AG09309 (cell line): Measurements from ENCODE around the gene UBP1.

Source experiments
- DNase-seq: peaks from one replicate; pipeline ENCODE4 v3.0.0-alpha.2; 2010; ENCODE audit warnings: low read depth
- H3K4me3 ChIP-seq: 2 replicates; pipeline ENCODE4 v1.5.1; 2011; ENCODE audit warnings: mild to moderate bottlenecking, low read depth, low read length, moderate library complexity; ENCODE audit not compliant: control insufficient read depth
- TF ChIP-seq, protein P1 (sequence below): IDR thresholded peaks from 2 replicates; pipeline ENCODE4 v1.5.1; 2011; ENCODE audit warnings: mild to moderate bottlenecking, low read depth, low read length, inconsistent platforms; ENCODE audit not compliant: insufficient read depth, control insufficient read depth; ENCODE audit errors: missing control alignments

The UBP1 gene

DNA sequence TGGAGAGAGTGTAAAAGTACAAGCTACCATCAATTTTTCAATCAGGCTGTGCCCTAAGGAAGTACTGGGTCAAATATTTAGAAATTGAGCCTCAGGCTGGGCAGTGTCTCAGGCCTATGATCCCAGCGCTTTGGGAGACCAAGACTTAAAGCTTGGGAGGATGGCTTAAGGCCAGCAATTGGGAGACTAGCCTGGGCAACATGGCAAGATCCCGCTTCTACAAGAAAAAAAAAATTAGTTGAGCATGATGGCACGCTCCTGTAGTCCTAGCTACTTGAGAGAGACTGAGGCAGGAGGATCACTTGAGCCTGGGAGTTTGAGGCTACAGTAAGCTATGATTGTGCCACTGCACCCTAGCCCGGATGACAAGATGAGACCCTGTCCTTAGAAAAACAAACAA is 2.0 kb upstream of the UBP1 start:
- TF ChIP-seq, protein P1, sequence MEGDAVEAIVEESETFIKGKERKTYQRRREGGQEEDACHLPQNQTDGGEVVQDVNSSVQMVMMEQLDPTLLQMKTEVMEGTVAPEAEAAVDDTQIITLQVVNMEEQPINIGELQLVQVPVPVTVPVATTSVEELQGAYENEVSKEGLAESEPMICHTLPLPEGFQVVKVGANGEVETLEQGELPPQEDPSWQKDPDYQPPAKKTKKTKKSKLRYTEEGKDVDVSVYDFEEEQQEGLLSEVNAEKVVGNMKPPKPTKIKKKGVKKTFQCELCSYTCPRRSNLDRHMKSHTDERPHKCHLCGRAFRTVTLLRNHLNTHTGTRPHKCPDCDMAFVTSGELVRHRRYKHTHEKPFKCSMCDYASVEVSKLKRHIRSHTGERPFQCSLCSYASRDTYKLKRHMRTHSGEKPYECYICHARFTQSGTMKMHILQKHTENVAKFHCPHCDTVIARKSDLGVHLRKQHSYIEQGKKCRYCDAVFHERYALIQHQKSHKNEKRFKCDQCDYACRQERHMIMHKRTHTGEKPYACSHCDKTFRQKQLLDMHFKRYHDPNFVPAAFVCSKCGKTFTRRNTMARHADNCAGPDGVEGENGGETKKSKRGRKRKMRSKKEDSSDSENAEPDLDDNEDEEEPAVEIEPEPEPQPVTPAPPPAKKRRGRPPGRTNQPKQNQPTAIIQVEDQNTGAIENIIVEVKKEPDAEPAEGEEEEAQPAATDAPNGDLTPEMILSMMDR = no peak
- no peak overlapping the region for H3K4me3 ChIP-seq
- DNase-seq = no peak

DNA sequence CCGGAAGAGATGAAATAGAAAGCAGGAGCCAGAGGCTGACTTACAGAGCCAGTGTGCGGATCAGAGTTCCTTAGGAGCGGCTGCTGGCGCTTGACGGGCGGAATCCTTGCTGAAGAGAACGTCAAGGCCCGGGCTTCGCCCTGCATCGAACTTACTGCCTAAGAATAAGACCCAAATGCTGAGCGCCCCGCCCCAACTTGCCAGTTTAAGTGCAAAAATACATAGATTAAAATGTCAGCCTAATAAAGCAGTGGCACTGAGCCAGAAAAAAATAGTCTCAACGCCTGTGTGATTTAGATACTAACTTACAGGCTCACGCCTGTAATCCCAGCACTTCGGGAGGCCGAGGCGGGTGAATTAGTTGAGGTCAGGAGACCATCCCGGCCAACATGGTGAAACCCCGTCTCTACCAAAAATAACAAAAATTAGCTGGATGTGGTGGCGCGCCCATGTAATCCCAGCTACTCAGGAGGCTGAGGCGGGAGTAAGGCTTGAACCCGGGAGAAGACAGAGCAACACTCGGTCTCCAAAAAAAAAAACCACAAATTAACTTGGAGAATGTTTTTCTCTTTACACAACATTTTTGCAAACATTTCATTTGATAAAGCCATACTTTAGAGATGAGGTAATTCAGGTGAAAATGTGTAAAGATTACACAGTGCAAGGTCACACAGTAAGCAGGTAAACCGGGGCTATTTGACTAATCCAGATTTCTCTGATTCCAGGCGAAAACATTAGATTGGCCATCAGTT is 1.2 kb upstream of the UBP1 start:
- DNase-seq = no peak
- peak overlapping the region; percentile 60 for H3K4me3 ChIP-seq
- TF ChIP-seq, protein P1 = no peak

DNA sequence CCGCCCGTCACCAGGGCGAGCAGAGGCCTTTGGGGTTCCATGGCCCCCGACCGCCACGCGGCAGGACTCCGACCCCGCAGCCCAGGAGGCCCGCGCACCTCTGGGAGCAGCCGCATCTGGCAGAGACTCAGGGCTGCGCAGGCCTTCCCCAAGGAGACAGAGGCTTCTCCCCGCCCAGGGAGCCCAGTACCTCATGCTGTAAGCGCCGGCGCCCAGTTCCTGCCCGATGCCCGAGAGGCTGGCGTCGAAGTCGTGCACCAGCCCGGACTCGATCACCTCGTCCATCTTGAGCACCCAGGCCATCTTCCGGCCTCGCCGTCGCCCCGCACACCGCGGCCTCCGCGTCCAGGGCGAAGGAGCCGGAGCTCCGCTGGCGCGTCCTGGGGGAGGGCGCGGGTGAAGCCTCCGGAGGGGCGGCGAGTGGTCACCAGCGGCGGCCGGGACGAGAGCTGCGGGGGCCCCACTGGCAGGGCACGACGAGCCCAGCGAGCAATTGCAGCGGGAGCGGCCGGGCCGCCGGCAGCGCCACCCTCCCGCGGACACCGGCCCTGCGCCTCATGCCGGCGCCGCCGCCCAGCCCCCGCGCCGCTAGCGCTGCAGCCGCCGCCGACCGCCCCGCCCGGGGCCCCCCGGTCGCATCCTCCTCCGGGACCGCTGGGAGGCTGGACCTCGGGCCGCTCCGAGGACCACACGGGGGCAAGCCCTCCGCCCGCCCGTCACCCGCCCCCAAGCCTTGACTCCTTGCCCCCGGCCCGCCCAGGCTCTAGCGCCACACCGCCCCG is 468 bp downstream of the UBP1 start:
- TF ChIP-seq, protein P1 = peak; percentile 22
- peak overlapping the region; percentile 93 for H3K4me3 ChIP-seq
- DNase-seq = no peak

DNA sequence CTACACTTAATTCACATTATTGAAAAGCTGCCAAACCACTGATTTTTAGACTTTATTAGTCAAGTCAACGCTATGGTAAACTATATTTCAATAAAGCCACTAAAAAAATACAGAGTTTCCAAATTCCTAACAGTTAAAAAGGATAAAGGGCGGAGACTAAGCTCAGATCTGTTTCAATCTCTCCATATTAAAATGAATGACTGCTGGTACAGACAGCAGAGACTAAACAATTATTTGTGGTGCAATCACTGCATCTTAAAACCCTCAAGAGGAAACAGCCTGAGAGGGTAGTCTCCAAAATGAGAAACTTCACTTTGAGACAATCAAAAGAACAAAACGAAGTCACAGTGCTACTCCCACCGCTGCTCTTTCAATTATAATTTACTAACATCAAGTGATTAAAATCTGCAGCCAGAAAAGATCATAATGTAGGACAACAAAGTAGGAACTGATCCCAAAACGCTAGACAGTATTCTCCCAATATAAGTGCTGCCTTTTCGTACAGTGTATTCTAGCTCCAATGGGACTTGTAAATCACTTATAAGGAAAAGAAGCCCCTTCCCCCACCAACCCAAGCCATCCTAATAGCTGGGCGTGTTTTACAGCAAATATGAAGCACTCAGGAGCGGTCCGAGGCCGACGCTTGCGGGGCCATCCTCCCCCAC is 1.2 kb downstream of the UBP1 start:
- TF ChIP-seq, protein P1 = no peak
- peak overlapping the region; percentile 93 for H3K4me3 ChIP-seq
- DNase-seq = no peak

DNA sequence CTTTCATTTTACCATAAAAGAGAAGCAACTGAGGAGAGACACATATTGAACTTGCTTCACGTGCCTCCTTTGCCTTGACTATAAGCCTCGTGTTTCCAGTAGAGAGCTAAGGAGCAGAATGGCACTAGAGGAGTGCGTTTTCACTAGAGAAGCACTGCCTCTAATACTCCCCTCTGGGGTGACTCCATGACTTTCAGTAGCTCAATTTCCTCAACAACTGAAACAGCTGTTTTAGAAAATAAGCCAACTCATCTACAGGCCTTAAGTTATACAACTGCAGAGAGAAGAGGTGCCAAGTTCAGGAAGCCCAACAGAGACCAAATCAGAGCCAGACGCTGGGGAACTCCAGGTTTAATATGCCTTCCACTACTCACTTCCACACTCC is 1.9 kb downstream of the UBP1 start:
- peak overlapping the region; percentile 93 for H3K4me3 ChIP-seq
- DNase-seq = no peak
- TF ChIP-seq, protein P1 = no peak

GRCh38 chr3:33437556-33438283 is 2.5 kb downstream of the UBP1 start:
- TF ChIP-seq, protein P1 = no peak
- no peak for DNase-seq
- H3K4me3 ChIP-seq = peak overlapping the region; percentile 93
